HG03439 (cell line): ENCODE results near the gene RASGRF1.

Experiments
- ATAC-seq: cut with Tn5 transposase; IDR thresholded peaks from one replicate; pipeline ENCODE4 v1.9.1; 2021; ENCODE audit warnings: mild to moderate bottlenecking, moderate library complexity; ENCODE audit not compliant: unreplicated experiment

Gene RASGRF1

DNA sequence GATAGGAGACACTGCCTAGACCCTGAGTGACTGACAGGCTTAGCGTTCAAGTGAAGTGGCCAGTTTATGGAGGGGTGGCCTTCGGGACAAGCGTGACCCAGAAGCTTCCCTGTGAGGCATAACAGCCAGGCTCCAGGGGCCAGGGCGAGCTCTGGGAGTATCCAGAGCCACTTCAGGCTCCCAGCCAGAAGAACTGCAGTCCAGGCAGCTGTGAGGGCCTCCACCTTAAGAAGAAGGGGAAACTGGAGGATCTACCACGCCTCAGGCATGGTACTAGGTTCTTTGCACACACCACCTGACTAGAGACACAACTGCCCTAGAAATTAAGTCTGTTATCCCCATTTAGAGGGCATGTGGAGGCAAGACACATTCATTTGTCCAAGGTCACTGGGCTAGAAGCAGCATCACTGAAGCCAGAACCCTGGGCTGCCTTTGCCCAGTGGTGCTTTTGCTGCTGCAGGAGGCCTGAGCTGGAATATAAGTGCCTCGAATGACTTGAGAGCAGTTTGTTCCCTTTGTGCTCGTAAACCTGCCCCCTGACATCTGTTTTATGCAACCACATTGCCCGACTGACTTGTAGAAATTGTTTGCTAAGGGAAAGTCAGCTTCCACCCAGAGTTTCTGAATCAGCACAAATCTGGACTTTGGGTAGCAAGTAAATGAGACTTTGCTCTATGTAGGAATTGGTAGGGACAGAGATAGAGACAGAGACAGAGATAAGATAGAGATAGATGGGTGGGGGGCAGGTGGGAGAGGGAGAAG is 23.3 kb downstream of the RASGRF1 start:
- ATAC-seq: no peak

DNA sequence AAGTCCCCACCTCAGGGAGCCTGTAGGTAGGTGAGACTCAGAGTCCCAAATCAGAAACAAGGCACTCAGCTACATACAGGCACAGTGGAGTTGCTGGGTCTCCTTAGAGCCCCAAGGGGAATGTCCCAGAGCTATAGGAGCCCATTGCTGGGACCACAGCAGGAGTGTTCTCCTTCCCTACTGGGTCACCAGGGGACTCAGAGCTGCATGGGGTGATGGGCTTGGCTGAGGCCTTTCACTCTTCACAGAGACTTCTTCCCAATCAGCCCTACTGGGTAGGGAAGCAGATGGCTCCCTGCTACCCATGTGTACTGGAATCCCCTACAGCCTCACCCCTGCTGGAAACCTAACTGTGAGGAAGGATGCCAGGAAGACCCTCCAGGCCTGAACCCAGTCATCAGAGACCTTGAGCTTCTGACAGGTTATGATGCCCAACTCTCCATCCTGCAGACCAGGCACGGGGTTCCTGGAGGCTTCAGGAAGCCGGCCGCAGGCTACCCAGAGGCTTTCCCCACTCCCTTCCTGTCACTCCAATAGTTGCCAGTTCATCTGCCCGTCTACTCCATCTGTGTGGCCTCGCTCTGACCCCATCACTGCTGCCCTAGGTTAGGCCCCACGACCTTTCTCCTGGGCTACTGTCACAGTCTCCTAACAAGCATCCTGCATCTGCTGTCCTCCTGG is 24.0 kb downstream of the RASGRF1 start:
- no peak for ATAC-seq

- ATAC-seq: no peak
Measured at GRCh38 chr15:79065706-79066376, 24.7 kb downstream of the RASGRF1 start.

- no peak for ATAC-seq
Measured at GRCh38 chr15:79065361-79065705, 25.2 kb downstream of the RASGRF1 start.

GRCh38 chr15:79064496-79064895 is 26.1 kb downstream of the RASGRF1 start:
- no peak for ATAC-seq

- no peak for ATAC-seq
Measured at GRCh38 chr15:79060175-79060574, 30.4 kb downstream of the RASGRF1 start.

DNA sequence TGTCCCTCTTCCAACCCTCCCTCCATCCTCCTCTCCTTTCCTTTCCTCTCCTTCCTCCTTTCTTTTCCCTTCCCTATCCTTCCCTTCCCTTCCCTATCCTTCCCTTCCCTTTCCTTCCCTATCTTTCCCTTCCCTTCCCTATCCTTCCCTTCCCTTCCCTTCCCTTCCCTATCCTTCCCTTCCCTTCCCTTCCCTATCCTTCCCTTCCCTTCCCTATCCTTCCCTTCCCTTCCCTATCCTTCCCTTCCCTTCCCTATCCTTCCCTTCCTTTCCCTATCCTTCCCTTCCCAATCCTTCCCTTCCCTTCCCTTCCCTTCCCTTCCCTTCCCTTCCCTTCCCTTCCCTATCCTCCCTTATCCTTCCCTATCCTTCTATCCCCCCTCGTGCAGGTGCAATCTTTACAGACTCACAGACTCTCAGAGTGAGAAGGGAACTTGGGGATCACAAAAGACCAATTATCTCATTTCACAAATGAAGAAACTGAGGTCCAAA is 31.5 kb downstream of the RASGRF1 start:
- no peak for ATAC-seq

DNA sequence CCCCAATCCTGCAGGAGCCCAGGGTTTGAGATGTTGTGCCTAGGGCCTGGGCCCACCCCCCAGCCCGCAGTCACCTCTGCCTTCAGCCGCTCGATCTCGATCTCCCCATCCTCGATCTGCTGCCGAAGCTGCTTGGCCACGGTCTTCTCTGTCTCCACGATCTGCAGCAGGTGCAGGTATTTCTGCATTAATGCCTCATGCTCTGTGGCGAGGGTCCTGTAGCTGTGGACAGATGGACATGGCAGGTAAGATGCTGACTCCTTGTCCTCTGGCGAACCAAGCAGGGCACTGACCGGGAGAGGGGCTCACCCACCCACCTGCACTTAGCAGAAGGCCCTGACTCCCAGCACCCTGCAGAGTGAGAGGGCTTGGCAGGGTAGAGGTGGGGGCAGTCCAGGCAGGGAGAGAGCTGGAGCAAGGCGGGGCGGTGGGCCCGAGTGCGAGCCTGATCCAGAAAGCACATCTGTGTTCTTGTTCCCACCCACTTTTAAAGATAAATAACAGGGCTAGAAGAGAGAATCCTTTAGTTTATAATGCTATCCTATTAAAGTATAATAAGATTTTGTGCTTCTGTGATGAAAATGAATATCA is 32.2 kb downstream of the RASGRF1 start:
- no peak for ATAC-seq

- ATAC-seq: no peak
Measured at GRCh38 chr15:79057050-79057449, 33.5 kb downstream of the RASGRF1 start.

- ATAC-seq: no peak
Measured at GRCh38 chr15:79054350-79054749, 36.2 kb downstream of the RASGRF1 start.

DNA sequence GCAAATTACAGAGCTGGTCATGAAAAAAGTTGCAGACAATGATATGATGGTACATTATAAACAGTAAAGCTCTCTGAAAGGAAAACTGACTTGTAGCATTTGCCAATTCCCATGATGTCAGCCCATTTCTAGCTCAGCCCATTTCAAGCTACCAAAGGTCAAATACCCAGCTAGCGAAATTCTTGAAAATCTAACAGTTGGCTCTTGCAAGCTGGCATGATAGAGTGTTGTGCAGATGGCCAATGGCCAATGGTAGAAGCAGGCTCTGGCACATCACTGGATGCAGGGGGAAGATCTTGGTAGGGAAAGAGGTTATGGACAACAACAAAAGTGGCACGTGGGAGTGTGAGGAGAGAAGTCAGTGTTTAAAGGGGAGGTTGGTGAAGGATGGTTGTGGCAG is 36.7 kb downstream of the RASGRF1 start:
- no peak for ATAC-seq

DNA sequence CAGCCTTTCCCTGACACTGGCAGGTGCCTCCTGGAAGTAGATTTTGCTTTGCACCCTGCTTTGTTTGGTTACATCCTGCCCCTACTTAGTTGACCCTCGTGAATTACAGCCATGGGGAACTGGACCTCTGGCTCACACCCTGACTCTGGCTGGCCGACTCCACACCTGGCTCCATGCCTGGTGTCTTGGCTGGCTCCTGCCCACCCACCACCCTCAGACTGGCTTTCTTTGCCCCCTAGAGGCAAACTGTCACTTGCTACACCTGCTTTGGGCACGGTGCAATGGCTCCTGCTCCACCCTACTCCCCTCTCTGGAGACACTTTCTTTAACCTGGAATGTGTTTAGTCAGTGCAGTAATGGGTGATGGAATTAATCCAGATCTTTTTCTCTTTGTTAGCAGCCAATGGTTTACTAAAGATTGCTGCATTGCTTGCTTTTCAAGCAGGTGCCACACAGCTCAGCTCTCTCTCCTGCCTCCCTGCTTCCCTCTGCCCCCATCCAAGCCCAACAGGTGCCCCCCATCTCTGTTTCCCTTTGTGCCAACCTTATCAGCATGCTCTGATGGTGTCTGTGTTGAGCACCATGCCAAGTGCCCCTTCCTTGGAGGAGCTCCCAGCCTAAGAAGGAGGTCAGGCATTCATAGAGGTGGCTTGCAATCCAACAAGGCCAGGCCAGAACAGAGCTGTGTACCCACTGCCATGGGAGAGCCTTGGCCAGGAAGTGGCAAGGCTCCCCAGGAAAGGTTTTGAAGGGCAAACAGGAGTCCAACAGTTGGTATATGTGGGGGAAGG is 38.4 kb downstream of the RASGRF1 start:
- no peak for ATAC-seq

DNA sequence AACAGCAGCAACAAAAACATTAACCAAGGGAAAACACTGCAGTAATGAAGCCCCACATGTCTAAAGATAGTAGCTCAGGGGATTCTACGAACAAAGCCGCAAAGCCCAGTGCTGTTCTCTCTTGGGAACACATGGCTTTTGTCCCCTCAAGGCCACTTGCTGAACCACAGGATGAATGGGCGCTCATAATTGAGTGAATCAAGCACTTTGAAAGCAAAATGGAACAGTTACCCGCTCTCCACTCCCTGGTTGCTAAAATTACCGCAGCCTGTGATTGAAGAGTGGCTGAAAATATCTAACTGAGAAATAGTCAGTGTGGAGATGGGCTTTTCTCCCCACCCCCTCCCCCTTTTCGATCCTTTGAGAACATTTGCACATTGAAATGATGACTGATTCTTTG is 39.6 kb downstream of the RASGRF1 start:
- no peak for ATAC-seq

- no peak for ATAC-seq
Measured at GRCh38 chr15:79050341-79050740, 40.2 kb downstream of the RASGRF1 start.

DNA sequence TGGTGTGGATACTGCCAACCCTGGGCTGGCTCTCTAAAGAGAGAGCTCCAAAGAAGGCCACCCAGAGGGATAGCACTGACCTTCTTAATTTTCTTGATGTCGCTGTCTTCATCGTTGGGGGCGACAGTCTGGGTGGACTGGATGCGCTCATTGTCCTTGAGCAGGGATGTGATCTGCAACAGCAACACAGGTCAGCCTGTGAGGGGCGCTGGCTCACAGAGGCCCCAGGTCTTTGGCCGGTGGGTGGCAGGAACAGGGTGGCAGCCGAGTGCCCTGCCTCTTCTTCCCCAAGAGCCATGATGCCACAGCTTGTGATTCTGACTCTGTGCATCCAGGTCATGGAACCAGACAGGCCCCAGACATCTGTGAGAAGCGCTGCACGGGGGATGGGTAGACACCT is 41.2 kb downstream of the RASGRF1 start:
- no peak for ATAC-seq

GRCh38 chr15:79047676-79048439 is 42.7 kb downstream of the RASGRF1 start:
- no peak for ATAC-seq

- ATAC-seq: no peak
Measured at GRCh38 chr15:79046691-79047404, 43.7 kb downstream of the RASGRF1 start.

DNA sequence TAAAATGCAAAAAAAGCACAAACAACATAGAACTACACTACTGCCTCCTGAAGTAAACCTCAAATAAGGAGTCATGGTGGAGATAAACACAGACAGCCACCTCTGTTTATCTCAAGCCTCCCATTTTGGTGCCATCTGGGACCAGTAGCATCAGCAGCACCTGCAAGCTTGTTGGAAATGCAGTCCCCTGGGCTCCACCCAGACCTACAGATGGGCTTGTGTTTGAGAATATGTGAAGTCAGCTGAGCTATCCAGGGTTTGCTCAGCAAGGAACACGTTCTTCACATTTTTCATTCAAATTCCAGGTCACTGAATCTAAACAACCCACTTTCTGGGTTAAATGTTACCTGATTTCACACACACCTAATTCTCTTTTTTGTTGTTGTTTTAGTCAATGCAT is 45.5 kb downstream of the RASGRF1 start:
- ATAC-seq: no peak

DNA sequence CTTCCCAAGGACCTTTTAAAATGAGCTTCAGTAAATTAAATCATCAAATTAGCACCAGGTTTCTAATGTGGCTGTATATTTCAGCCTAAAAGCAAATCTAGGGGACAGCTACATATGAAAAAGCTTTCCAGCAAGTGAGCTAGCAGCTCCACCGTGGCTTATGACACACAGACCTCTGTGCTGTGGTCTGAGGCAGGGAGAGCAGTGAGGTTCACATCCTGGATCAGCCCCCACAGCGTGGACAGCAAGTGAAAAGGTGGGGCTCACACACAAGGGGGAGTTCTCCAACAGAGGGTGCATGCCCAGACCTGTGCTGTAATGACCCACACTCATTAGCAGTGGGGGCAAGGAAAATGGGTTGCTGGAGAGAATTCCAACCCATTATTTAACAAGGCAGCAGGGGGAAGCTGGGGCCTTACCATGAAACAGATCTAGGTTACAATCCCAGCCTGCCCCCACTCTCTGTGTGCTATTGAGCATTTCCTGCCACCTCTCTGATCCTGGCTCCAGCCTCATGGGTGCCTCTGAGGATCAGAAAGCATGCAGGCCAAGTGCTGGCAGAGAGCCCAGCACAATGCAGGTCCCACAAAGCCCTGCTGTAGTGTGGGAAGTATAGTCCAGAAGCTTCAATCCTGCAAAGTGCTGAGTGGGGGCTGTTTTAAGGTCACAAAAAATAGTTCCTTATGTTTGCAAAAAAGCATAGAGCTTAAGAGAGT is 48.2 kb downstream of the RASGRF1 start:
- ATAC-seq: no peak
